Renal cortical epithelial cell (primary cell): ENCODE measurements around the gene PAK1. TPM values are rescaled to one million over a fixed set of nuclear protein-coding genes. Genes with fewer than 3 reads are reported as not detected.

Experiments
- DNase-seq: peaks from one replicate; pipeline ENCODE4 v3.0.0-alpha.2; 2011; ENCODE audit warnings: low read depth
- total RNA-seq: library from RNA; depleted of rRNA; stranded (reverse); fragments of >200 nt; gene quantifications from 2 replicates; pipeline ENCODE4 v1.2.3, GENCODE V29; 2014

Gene PAK1
- total RNA-seq, 1 donor from 2014 or later, result 30.0 TPM

GRCh38 chr11:77436969-77437368 lies 36.9 kb downstream of the PAK1 start:
- DNase-seq, result no peak

- no peak for DNase-seq
Measured at GRCh38 chr11:77436506-77436905, 37.4 kb downstream of the PAK1 start.

- no peak for DNase-seq
Measured at GRCh38 chr11:77435972-77436371, 37.9 kb downstream of the PAK1 start.

- no peak for DNase-seq
Measured at GRCh38 chr11:77431813-77432212, 42.1 kb downstream of the PAK1 start.

- DNase-seq, result no peak
Measured at GRCh38 chr11:77428598-77428997, 45.3 kb downstream of the PAK1 start.

GRCh38 chr11:77425346-77425745 lies 48.5 kb downstream of the PAK1 start:
- no peak for DNase-seq

- DNase-seq, result no peak
Measured at GRCh38 chr11:77424644-77425043, 49.2 kb downstream of the PAK1 start.

- no peak for DNase-seq
Measured at GRCh38 chr11:77423624-77424023, 50.3 kb downstream of the PAK1 start.

GRCh38 chr11:77422687-77423086 lies 51.2 kb downstream of the PAK1 start:
- no peak for DNase-seq

- DNase-seq, result no peak
Measured at GRCh38 chr11:77421041-77421723, 52.7 kb downstream of the PAK1 start.

- DNase-seq, result peak; percentile 74
Measured at GRCh38 chr11:77418971-77419597, 54.8 kb downstream of the PAK1 start.

GRCh38 chr11:77418155-77418970 lies 55.5 kb downstream of the PAK1 start:
- DNase-seq, result no peak

- no peak for DNase-seq
Measured at GRCh38 chr11:77416357-77416756, 57.5 kb downstream of the PAK1 start.

- DNase-seq, result no peak
Measured at GRCh38 chr11:77413850-77414460, 59.9 kb downstream of the PAK1 start.

- DNase-seq, result no peak
Measured at GRCh38 chr11:77412814-77413213, 61.1 kb downstream of the PAK1 start.

GRCh38 chr11:77411717-77412441 lies 62.0 kb downstream of the PAK1 start:
- peak; percentile 70 for DNase-seq

- no peak for DNase-seq
Measured at GRCh38 chr11:77411137-77411707, 62.7 kb downstream of the PAK1 start.

- DNase-seq, result no peak
Measured at GRCh38 chr11:77410076-77410827, 63.6 kb downstream of the PAK1 start.

- DNase-seq, result no peak
Measured at GRCh38 chr11:77409046-77409445, 64.8 kb downstream of the PAK1 start.

- peak; percentile 85 for DNase-seq
Measured at GRCh38 chr11:77407613-77408012, 66.3 kb downstream of the PAK1 start.

- DNase-seq, result no peak
Measured at GRCh38 chr11:77406396-77406795, 67.5 kb downstream of the PAK1 start.
